SH-SY5Y (cell line): ENCODE results near the gene NOX4.

Source experiments
- GATA2 ChIP-seq: IDR thresholded peaks from 2 replicates; pipeline ENCODE4 v1.6.1; 2011; ENCODE audit warnings: mild to moderate bottlenecking, low read depth, low read length
- GATA3 ChIP-seq: IDR thresholded peaks from 2 replicates; pipeline ENCODE4 v1.6.1; 2011; ENCODE audit warnings: low read depth, mild to moderate bottlenecking, low read length, moderate library complexity

DNA sequence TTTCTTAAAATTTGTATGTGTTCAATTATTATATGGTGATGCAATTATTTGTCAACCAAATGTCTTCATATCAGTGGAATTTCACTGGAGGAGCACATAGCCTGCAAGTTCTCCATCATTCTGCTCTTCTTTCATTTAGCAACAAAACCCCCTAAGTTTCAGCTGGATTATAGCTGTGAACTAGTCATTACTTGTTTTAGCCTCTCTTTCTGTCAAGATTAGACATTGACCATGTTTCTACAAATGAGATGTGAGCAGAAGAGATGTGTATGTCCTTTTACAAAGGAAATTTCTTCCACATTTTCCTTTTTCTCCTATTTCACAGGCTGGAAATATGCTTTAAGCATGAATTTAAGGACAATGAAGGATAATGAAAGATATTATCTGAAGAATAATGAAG lies 9.2 kb upstream of the NOX4 start:
- TF ChIP-seq GATA2 = no peak
- no peak for TF ChIP-seq GATA3
